Stimulated activated CD4-positive, alpha-beta T cell treated with anti-CD3 and anti-CD28 coated beads, Interleukin-15, amount 100 ng/mL, for 24 hours (primary cell): ENCODE measurements around the gene HENMT1.

Source experiments
- DNase-seq: peaks from one replicate; pipeline ENCODE4 v3.0.0-alpha.2; 2020

HENMT1 gene

GRCh38 chr1:108624069-108624468, 36.8 kb downstream of the HENMT1 start:
- no peak for DNase-seq

GRCh38 chr1:108617724-108618056, 43.2 kb downstream of the HENMT1 start:
- DNase-seq, result no peak

GRCh38 chr1:108617008-108617723, 43.7 kb downstream of the HENMT1 start:
- no peak for DNase-seq

GRCh38 chr1:108615544-108615943, 45.3 kb downstream of the HENMT1 start:
- DNase-seq, result no peak

- no peak for DNase-seq
These were observed 48.4 kb downstream of the HENMT1 start for GRCh38 chr1:108612496-108612895.

- DNase-seq, result no peak
These were observed 48.9 kb downstream of the HENMT1 start for GRCh38 chr1:108611984-108612383.

- no peak for DNase-seq
These were observed 50.8 kb downstream of the HENMT1 start for GRCh38 chr1:108610073-108610472.

- no peak for DNase-seq
These were observed 51.3 kb downstream of the HENMT1 start for GRCh38 chr1:108609483-108610049.

GRCh38 chr1:108606478-108606877, 54.4 kb downstream of the HENMT1 start:
- no peak for DNase-seq

- no peak for DNase-seq
These were observed 55.3 kb downstream of the HENMT1 start for GRCh38 chr1:108605633-108606032.

GRCh38 chr1:108601708-108602410, 59.0 kb downstream of the HENMT1 start:
- DNase-seq, result no peak

- DNase-seq, result no peak
These were observed 60.4 kb downstream of the HENMT1 start for GRCh38 chr1:108600504-108600903.

- DNase-seq, result no peak
These were observed 62.6 kb downstream of the HENMT1 start for GRCh38 chr1:108598340-108598739.
